ENCODE results near the gene SLC8A1.

- no peak for TF ChIP-seq CTCF (IDR thresholded peaks at IDR 0.05; ENCODE audit: insufficient read depth, low read depth, low read length)
- TF ChIP-seq EZH2 (IDR thresholded peaks at IDR 0.05; ENCODE audit: insufficient read depth, low read length): no peak
These were observed 293.1 kb downstream of the SLC8A1 start for GRCh38 chr2:40158781-40159180.

Measured in astrocyte (in vitro differentiated cells and primary cell).